Measurements from ENCODE around the gene SDS. TPM values are rescaled to one million over a fixed set of nuclear protein-coding genes. Genes with fewer than 3 reads are reported as not detected.

SDS gene
- total RNA-seq, 1 experiment from 2014 or later, result not detected

- TF ChIP-seq CTCF (conservative IDR thresholded peaks at IDR 0.05), result no peak
- WGBS (ENCODE audit: extremely low coverage, insufficient read length, low lambda C conversion rate), result no CpG with 5 or more reads among the region's 4 CpGs
- no peaks in the 10 kb centered on the region for H3K79me1 ChIP-seq (ENCODE audit: insufficient read depth, low read depth, low read length, poor library complexity, severe bottlenecking)
- Mint-ChIP-seq H3K27me3 (ENCODE audit: low read depth) (peaks cover 11% of the 10 kb centered on the region), H3K9me3 (no peaks in the 10 kb centered on the region), H3K4me1 (peaks cover 3 to 6% of the 10 kb centered on the region in 2 experiments; a peak in 2 of 4 replicates), H3K27ac (no peak overlapping the region), H3K36me3 (ENCODE audit: insufficient read depth in 1 of 3, low read depth in 3 of 3) (no peaks in the 10 kb centered on the region), H3K4me3 (no peak overlapping the region)
- H3K14ac ChIP-seq (ENCODE audit: insufficient read depth, low read length), result no peak overlapping the region
- H3K23ac ChIP-seq (ENCODE audit: insufficient read length, low read depth, low read length), result no peak overlapping the region
- no peak overlapping the region for H3K9ac ChIP-seq (ENCODE audit: extremely low read depth, insufficient read length, low read length)
- H3K23me2 ChIP-seq (ENCODE audit: insufficient read length, low read depth, low read length, poor library complexity, severe bottlenecking), result no peaks in the 10 kb centered on the region
- H4K20me1 ChIP-seq (ENCODE audit: control insufficient read depth, insufficient read depth, insufficient read length), result no peaks in the 10 kb centered on the region
- no peak overlapping the region for H3K4ac ChIP-seq (ENCODE audit: low read depth, low read length)
- H2AFZ ChIP-seq (ENCODE audit: low read length), result no peak overlapping the region
- no peaks in the 10 kb centered on the region for H3K4me1 ChIP-seq (ENCODE audit: insufficient read depth, low read length)
- H3T11ph ChIP-seq (ENCODE audit: low read length), result no peak overlapping the region
- no peak overlapping the region for H3K4me2 ChIP-seq (ENCODE audit: insufficient read depth, insufficient read length, low read length)
- no peak overlapping the region for H3K18ac ChIP-seq (ENCODE audit: insufficient read length, low read depth, low read length)
- no peaks in the 10 kb centered on the region for H3K9me3 ChIP-seq (ENCODE audit: control insufficient read depth, low read depth, low read length)
- H3K27ac ChIP-seq (ENCODE audit: insufficient read length, low read depth, low read length), result no peak overlapping the region
- no peak overlapping the region for H2BK120ac ChIP-seq (ENCODE audit: low read depth, low read length, poor library complexity, severe bottlenecking)
- H2BK15ac ChIP-seq (ENCODE audit: low read depth, low read length), result no peak overlapping the region
- H4K91ac ChIP-seq (ENCODE audit: insufficient read length, low read depth, low read length), result no peak overlapping the region
- DNase-seq, result no peak
- H3K27me3 ChIP-seq (ENCODE audit: insufficient read depth, low read length), result no peaks in the 10 kb centered on the region
- H2BK12ac ChIP-seq (ENCODE audit: insufficient read length, low read depth, low read length), result no peak overlapping the region
- no peak overlapping the region for H2BK20ac ChIP-seq (ENCODE audit: low read depth, low read length, poor library complexity, severe bottlenecking)
- no peak overlapping the region for H4K5ac ChIP-seq (ENCODE audit: insufficient read length, low read depth, low read length)
- no peak overlapping the region for H2AK5ac ChIP-seq (ENCODE audit: insufficient read length, low read length)
- no peaks in the 10 kb centered on the region for H3K79me2 ChIP-seq (ENCODE audit: insufficient read depth, low read length)
- no peak overlapping the region for H2BK5ac ChIP-seq (ENCODE audit: insufficient read length, low read length)
- no peak overlapping the region for H3K56ac ChIP-seq (ENCODE audit: insufficient read length, low read depth, low read length)
- H4K8ac ChIP-seq (replicated peaks; ENCODE audit: insufficient read length, low read depth, low read length), result no peak overlapping the region
These were observed 35.6 kb upstream of the SDS start for GRCh38 chr12:113439301-113439597.
